Activated naive CD4-positive, alpha-beta T cell treated with anti-CD3 and anti-CD28 coated beads for 36 hours (primary cell): ENCODE data around the gene CCR2. TPM values are rescaled to one million over a fixed set of nuclear protein-coding genes. Genes with fewer than 3 reads are reported as not detected.

ENCODE experiments used
- CTCF ChIA-PET: fragments of 350-600 bp; sonication (Branson Sonifier 250); formaldehyde crosslinking; loops from one replicate; lab custom pipeline; 2021; ENCODE audit warnings: antibody characterized with exemption; lab: Charles Lee
- DNase-seq: peaks from one replicate; pipeline ENCODE4 v3.0.0-alpha.2; 2020
- H3K27ac Mint-ChIP-seq: one replicate; pipeline ENCODE4 v1.8.0; 2021; ENCODE audit warnings: mild to moderate bottlenecking, mixed read lengths
- H3K27me3 Mint-ChIP-seq: one replicate; pipeline ENCODE4 v1.8.0; 2021; ENCODE audit warnings: low read depth, mixed read lengths
- H3K36me3 Mint-ChIP-seq: one replicate; pipeline ENCODE4 v1.8.0; 2021; ENCODE audit warnings: low read depth, mixed read lengths
- H3K4me1 Mint-ChIP-seq: one replicate; pipeline ENCODE4 v1.8.0; 2021; ENCODE audit warnings: low read depth, mixed read lengths
- H3K4me3 Mint-ChIP-seq: one replicate; pipeline ENCODE4 v1.8.0; 2021; ENCODE audit warnings: mild to moderate bottlenecking, moderate library complexity, mixed read lengths
- H3K9me3 Mint-ChIP-seq: one replicate; pipeline ENCODE4 v1.8.0; 2021; ENCODE audit warnings: mixed read lengths
- intact Hi-C: fragments of 100-400 bp; cut with micrococcal nuclease; formaldehyde crosslinking; loops from one replicate; pipeline ENCODE4 v1.15.1; 2023
- total RNA-seq, 2 experiments: library from RNA; stranded (reverse); gene quantifications; one replicate each; pipeline ENCODE4 v1.2.3, GENCODE V29; 2021

Gene CCR2
- total RNA-seq, 2 experiments from 2014 or later = not detected

DNA sequence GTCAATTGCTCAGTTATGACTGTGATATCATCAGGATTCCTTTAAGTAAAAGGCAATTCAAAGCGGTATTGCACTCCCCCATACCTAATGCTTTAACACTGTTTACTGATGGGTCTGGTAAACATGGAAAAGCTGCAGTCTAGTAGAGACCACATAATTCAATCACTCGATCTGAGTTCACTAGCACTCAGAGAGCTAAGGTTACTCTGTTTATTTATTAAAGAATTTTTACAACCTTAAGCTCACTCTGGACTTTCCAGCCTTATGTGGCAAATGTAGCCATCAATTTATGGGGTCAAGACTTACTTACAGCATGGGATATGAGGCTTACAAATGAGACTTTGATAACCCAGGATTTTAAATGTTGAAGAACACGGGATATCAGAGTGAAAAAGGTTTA is 18.4 kb upstream of the CCR2 start:
- CTCF ChIA-PET = interaction anchor here (0.6 kb wide), 1 partner anchor 97 kb away, joined by 4 read pairs; no protein-coding TSS in a partner anchor
- no peak for DNase-seq
- peaks cover 10% of the 10 kb centered on the region for H3K4me1 Mint-ChIP-seq
- H3K36me3 Mint-ChIP-seq = peaks cover 5% of the 10 kb centered on the region
- peaks cover 24% of the 10 kb centered on the region for H3K9me3 Mint-ChIP-seq
- H3K27me3 Mint-ChIP-seq = peaks cover 10% of the 10 kb centered on the region
- H3K27ac Mint-ChIP-seq = no peak overlapping the region
- H3K4me3 Mint-ChIP-seq = no peak overlapping the region
- intact Hi-C loops = no loop called here

DNA sequence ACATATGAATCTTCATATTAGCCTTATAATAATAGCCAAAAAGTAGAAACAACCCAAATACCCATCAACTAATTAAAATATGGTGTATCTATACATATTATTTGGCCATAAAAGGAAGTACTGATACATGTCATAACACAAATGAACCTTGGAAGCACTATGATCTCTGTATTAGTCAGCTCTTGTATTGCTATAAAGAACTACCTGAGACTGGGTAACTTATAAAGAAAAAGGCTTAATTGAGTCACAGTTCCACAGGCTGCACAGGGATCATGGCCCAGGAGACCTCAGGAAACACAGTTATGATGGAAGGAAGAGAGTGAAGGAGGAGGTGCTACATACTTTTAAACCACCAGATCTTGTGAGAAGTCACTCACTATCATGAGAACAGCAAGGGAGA is 16.0 kb upstream of the CCR2 start:
- H3K27me3 Mint-ChIP-seq = peaks cover 4% of the 10 kb centered on the region
- DNase-seq = no peak
- intact Hi-C loops = no loop called here
- peaks cover 5% of the 10 kb centered on the region for H3K36me3 Mint-ChIP-seq
- H3K9me3 Mint-ChIP-seq = peaks cover 24% of the 10 kb centered on the region
- peaks cover 10% of the 10 kb centered on the region for H3K4me1 Mint-ChIP-seq
- CTCF ChIA-PET = no interaction called here
- H3K27ac Mint-ChIP-seq = no peak overlapping the region
- H3K4me3 Mint-ChIP-seq = no peak overlapping the region

DNA sequence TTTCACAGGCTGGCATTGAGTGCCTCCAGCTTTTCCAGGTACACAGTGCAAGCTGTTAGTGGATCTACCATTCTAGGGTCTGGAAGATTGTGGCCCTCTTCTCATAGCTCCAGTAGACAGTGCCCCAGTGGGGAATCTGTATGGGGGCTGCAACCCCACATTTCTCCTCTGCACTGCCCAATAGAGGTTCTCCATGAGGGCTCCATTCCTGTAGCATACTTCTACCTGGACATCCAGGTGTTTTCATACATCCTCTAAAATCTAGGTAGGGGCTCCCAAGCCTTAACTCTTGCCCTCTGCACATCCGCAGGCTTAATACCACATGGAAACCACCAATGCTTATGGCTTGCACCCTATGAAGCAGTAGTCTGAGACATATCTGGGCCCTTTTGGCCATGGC is 15.1 kb upstream of the CCR2 start:
- Mint-ChIP-seq H3K4me1 (peaks cover 10% of the 10 kb centered on the region), H3K27me3 (no peaks in the 10 kb centered on the region), H3K4me3 (no peak overlapping the region), H3K36me3 (peaks cover 5% of the 10 kb centered on the region), H3K27ac (no peak overlapping the region), H3K9me3 (peaks cover 24% of the 10 kb centered on the region)
- intact Hi-C loops = no loop called here
- DNase-seq = no peak
- CTCF ChIA-PET = no interaction called here

DNA sequence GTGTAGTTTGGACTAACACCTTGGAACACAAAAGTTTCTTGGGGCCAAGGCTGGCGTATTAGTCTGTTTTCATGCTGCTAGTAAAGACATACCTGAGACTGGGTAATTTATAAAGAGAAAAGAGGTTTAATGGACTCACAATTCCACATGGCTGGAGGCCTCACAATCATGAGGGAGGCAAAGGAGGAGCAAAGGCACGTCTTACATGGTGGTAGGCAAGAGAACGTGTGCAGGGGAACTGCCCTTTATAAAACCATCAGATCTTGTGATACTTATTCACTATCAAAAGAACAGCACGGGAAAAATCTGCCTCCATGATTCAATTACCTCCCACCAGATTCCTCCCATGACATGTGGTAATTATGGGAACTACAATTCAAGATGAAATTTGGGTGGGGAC is 9.4 kb upstream of the CCR2 start:
- Mint-ChIP-seq H3K4me1 (peaks cover 11% of the 10 kb centered on the region), H3K9me3 (peaks cover 9% of the 10 kb centered on the region), H3K4me3 (no peak overlapping the region), H3K27me3 (no peaks in the 10 kb centered on the region), H3K36me3 (no peaks in the 10 kb centered on the region), H3K27ac (no peak overlapping the region)
- DNase-seq = no peak
- CTCF ChIA-PET = no interaction called here
- intact Hi-C loops = no loop called here

DNA sequence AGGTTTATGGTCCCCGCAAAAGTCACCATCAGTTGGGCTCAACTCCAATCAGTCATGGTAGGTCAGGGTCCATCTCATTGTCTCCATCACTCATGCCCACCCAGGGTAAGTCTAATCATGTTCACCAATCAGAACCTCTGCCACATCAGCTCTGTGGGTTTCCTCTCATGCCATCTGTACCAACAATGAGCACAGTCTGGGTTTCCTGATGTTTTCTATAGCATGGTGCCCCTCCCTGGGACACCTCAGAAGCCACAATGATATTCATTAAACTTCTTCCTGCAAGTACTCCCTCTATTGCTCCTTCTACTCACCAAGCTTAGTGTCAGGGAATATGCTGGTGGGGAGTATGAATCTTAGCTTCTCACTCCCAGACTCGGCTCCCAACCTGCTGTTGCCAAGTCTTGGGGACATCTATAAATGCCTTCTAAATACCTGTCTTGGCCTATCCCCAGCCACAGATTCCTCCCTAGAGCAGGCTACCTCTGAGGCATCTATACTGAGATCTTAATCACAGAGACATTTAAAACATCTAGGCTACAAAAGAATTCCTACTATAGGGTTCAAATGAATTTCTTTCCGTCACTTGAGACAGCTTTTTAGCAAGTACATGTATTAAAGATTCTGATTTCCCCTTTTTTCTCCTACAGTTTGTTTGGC is 5.0 kb upstream of the CCR2 start:
- no peak for DNase-seq
- intact Hi-C loops = no loop called here
- CTCF ChIA-PET = interaction anchor here (2.3 kb wide), 1 partner anchor 73 kb away, joined by 8 read pairs; no protein-coding TSS in a partner anchor
- no peaks in the 10 kb centered on the region for H3K36me3 Mint-ChIP-seq
- no peak overlapping the region for H3K27ac Mint-ChIP-seq
- H3K27me3 Mint-ChIP-seq = peaks cover 13% of the 10 kb centered on the region
- peaks cover 50% of the 10 kb centered on the region for H3K4me1 Mint-ChIP-seq
- no peak overlapping the region for H3K4me3 Mint-ChIP-seq
- H3K9me3 Mint-ChIP-seq = no peaks in the 10 kb centered on the region

DNA sequence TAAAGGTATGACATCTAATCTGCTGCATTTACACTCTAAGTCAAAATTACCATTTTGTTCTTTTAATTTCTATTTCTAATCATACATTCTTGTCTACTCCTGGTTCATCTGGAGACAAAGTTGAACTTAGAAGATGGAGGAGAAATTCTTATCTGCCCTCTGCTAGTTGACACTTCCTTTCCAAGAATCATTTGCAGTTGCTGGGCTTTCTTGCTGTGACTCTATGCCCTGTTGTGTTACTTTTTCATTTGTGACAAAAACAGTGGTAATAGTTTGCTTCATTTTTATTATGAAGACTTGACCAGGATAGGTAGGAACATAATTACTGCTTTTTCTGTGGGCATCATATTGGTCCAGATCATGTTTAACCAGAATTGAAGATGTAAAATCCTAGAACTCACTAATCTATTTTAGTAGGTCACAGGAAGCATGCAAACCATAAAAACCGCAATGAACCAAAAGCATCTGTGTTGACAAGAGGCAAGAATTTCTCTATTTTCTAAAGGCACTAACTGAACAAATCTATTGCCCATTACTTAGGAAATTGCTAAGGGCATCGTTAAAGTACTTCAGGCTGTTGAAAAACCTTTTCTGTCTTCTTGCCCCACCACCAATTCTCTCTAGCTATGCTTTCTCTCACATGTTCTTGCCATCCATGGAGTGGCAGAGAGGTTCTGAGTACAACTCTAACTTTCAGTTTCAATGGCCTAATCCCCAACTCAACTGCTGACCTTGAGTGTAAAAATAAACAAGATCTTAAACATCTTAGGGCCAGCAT is 4.2 kb upstream of the CCR2 start:
- H3K36me3 Mint-ChIP-seq = no peaks in the 10 kb centered on the region
- peaks cover 16% of the 10 kb centered on the region for H3K27me3 Mint-ChIP-seq
- peaks cover 57% of the 10 kb centered on the region for H3K4me1 Mint-ChIP-seq
- H3K4me3 Mint-ChIP-seq = no peak overlapping the region
- intact Hi-C loops = no loop called here
- no peak overlapping the region for H3K27ac Mint-ChIP-seq
- CTCF ChIA-PET = interaction anchor here (1.4 to 2.3 kb wide), 3 partner anchors 20 to 73 kb away, joined by 4 to 8 read pairs (median 4); no protein-coding TSS in a partner anchor
- no peaks in the 10 kb centered on the region for H3K9me3 Mint-ChIP-seq
- DNase-seq = no peak

DNA sequence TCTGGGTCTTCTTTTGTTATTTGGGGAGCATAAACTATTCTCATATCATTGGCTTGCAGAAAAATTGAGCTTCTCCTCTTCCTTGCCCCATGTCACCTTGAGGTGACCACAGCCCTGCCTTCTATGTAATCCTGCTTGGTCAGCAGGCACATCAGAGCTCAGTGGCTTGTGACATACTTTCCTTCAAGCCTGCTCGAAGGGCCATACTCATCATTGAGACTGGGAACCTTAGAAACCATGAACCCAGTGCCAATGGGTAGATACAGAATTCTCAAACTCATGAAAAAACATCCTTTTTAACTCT is 3.7 kb upstream of the CCR2 start:
- intact Hi-C loops = no loop called here
- CTCF ChIA-PET = interaction anchor here (1.4 to 2.3 kb wide), 3 partner anchors 19 to 74 kb away, joined by 4 to 8 read pairs (median 4); no protein-coding TSS in a partner anchor
- H3K27ac Mint-ChIP-seq = no peak overlapping the region
- peaks cover 18% of the 10 kb centered on the region for H3K27me3 Mint-ChIP-seq
- peaks cover 61% of the 10 kb centered on the region for H3K4me1 Mint-ChIP-seq
- H3K36me3 Mint-ChIP-seq = no peaks in the 10 kb centered on the region
- H3K9me3 Mint-ChIP-seq = no peaks in the 10 kb centered on the region
- H3K4me3 Mint-ChIP-seq = no peak overlapping the region
- no peak for DNase-seq

DNA sequence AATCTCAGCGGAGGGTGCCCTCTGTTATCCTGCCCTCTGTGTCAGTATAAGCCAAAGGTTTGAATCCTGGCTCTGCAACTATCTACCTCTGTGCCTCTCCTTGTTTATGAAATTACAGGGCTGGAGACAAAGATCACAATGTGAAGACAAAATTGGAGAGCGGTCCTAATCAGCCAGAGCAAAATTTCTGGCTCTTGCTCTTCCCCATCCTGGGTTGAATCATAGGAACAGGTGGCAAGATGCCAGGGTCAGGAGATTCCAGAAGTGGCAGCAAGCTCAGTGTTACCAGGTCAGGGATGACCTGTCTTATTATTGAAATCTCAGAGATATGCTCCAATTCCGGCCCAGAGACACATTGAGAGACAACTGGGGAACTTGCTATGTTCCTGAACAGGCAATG is 2.3 kb upstream of the CCR2 start:
- CTCF ChIA-PET = interaction anchor here (1.4 kb wide), 1 partner anchor 27 kb away, joined by 4 read pairs; no protein-coding TSS in a partner anchor
- peaks cover 25% of the 10 kb centered on the region for H3K27me3 Mint-ChIP-seq
- no peak overlapping the region for H3K4me3 Mint-ChIP-seq
- no peaks in the 10 kb centered on the region for H3K36me3 Mint-ChIP-seq
- H3K4me1 Mint-ChIP-seq = peaks cover 63% of the 10 kb centered on the region
- intact Hi-C loops = no loop called here
- no peak for DNase-seq
- H3K9me3 Mint-ChIP-seq = no peaks in the 10 kb centered on the region
- H3K27ac Mint-ChIP-seq = no peak overlapping the region

DNA sequence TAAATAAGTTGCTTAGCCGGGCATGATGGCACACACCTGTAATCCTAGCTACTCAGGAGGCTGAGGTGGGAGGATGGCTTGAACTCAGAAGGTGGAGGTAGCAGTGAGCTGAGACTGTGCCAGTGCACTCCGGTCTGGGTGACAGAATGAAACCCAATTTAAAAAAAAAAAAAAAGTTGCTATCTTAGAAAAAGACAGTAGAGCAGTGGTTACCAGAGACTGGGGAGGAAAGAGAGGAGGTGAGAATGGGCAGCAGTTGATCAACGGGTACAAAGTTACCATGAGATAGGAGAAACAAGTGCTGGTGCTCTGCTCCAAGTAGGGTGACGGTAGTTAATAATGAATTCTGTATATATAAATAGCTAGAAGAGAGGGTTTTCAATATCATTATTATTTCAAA is 821 bp upstream of the CCR2 start:
- no peak overlapping the region for H3K27ac Mint-ChIP-seq
- CTCF ChIA-PET = interaction anchor here (0.6 to 2.9 kb wide), 2 partner anchors 17 to 19 kb away, joined by 3 to 12 read pairs; partner anchors contain the start of gene CCR5
- peaks cover 33% of the 10 kb centered on the region for H3K27me3 Mint-ChIP-seq
- no peak for DNase-seq
- no peaks in the 10 kb centered on the region for H3K36me3 Mint-ChIP-seq
- H3K9me3 Mint-ChIP-seq = no peaks in the 10 kb centered on the region
- no peak overlapping the region for H3K4me3 Mint-ChIP-seq
- intact Hi-C loops = no loop called here
- H3K4me1 Mint-ChIP-seq = peaks cover 63% of the 10 kb centered on the region

DNA sequence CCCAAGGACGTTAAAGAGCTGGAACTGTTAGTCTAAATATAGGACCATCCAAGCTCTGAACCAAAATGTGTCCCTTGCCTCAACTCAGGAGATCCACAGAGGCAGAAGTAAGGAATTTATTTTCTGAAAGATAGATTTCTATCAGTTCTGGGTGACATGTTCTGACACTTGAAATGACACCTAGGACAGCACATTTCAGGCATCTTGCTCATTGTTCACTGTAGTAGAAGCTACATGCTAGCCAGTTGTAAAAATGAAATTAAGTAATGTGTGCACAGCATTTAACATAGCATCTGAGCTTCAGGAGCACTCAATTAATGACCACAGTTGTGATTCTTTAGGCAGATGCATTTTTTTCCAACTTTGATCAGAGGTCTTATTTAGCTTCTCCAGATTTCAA is 567 bp downstream of the CCR2 start:
- DNase-seq = no peak
- intact Hi-C loops = no loop called here
- H3K4me3 Mint-ChIP-seq = no peak overlapping the region
- no peaks in the 10 kb centered on the region for H3K9me3 Mint-ChIP-seq
- no peaks in the 10 kb centered on the region for H3K36me3 Mint-ChIP-seq
- CTCF ChIA-PET = interaction anchor here (0.8 to 2.9 kb wide), 3 partner anchors 16 to 411 kb away, joined by 3 to 12 read pairs (median 5); partner anchors contain the start of genes CCR5 and CXCR6
- peaks cover 34% of the 10 kb centered on the region for H3K27me3 Mint-ChIP-seq
- no peak overlapping the region for H3K27ac Mint-ChIP-seq
- H3K4me1 Mint-ChIP-seq = peaks cover 58% of the 10 kb centered on the region

DNA sequence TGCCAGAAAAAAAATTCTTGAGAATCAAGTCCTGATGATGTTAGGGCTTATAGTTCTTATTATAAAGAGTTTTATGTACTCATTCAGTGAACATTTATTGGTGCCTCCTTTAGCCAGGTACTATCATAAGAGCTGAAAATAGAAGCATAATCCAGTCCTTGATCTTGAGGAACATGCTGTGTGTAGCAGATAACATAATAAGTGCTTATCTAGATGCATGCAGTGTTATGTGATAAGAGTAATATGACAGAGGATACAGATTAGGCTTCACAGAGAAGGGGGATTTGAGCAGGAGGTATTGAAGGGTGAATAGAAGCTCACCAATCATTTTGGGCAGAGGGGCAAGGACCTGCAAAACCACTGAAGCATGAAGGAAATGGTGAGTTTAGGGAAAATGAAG is 1.1 kb downstream of the CCR2 start:
- peaks cover 34% of the 10 kb centered on the region for H3K27me3 Mint-ChIP-seq
- peaks cover 56% of the 10 kb centered on the region for H3K4me1 Mint-ChIP-seq
- intact Hi-C loops = no loop called here
- DNase-seq = no peak
- H3K27ac Mint-ChIP-seq = no peak overlapping the region
- CTCF ChIA-PET = interaction anchor here (0.8 to 2.9 kb wide), 4 partner anchors 15 to 412 kb away, joined by 3 to 12 read pairs (median 4); partner anchors contain the start of genes CCR5 and CXCR6
- H3K9me3 Mint-ChIP-seq = no peaks in the 10 kb centered on the region
- no peak overlapping the region for H3K4me3 Mint-ChIP-seq
- no peaks in the 10 kb centered on the region for H3K36me3 Mint-ChIP-seq

DNA sequence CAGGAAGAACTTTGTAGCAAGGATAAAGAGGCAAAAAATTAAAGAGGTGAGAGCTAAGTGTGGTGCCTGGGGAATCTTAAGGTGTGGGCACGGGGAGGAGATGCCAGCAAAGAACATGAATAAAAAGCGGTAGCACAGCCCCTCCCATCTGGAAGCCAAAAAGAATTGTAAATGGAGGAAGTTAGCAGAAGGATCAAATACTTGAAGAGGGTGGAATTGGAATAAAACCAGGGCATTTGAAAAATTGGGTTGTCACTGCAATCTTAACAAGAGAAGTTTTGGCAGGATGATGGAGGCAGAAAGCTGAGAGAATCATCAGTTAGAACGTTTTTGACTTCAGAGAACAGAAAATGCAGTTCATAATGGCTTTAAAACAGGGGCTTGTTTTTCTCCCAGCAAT is 2.4 kb downstream of the CCR2 start:
- no peaks in the 10 kb centered on the region for H3K9me3 Mint-ChIP-seq
- H3K4me3 Mint-ChIP-seq = no peak overlapping the region
- no peak overlapping the region for H3K27ac Mint-ChIP-seq
- H3K36me3 Mint-ChIP-seq = no peaks in the 10 kb centered on the region
- intact Hi-C loops = no loop called here
- H3K4me1 Mint-ChIP-seq = peaks cover 53% of the 10 kb centered on the region
- CTCF ChIA-PET = no interaction called here
- DNase-seq = no peak
- H3K27me3 Mint-ChIP-seq = peaks cover 34% of the 10 kb centered on the region
